ENCODE results near the gene GHRHR. TPM values are rescaled to one million over a fixed set of nuclear protein-coding genes. Genes with fewer than 3 reads are reported as not detected.

GHRHR gene
- total and polyA plus RNA-seq, 10 of the 15 experiments (the other 5 are each of a cell fraction or from before 2014, with no cell fraction given), result not detected

DNA sequence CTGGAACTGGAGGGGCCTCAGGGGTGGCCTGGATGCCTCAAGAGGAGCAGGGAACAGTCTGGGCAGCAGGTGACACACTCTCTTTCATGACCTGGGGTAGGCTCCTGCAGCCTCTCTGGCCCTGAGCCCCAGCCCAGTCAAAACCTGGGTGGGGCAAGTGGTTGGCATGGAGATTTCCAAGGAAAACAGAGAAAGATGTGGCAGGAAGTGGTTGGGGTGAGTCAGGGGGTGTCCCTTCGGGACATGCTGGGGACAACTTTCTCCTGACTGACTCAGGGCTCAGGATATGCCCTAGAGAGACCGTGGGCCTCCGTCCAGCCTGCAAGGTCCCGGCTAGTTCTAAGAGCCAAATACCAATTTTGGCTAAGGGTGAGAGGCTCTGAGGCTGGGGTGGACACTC, 49.2 kb upstream of the GHRHR start:
- SMC1A ChIA-PET (ENCODE audit: uncharacterized antibody, unreplicated experiment), result no interaction called here
- in situ Hi-C loops (cut with MboI), result no loop called here
- ATAC-seq (peak; percentile 10; the same call in 1 of the 3 replicates), DNase-seq (ENCODE audit: low read depth, low spot score) (no peak), FAIRE-seq (no peak)
- Histone ChIP-seq H3K79me2 (ENCODE audit: control insufficient read depth, insufficient read depth, low read length) (no peaks in the 10 kb centered on the region), H3K36me3 (ENCODE audit: control insufficient read depth in 2 of 2, insufficient read depth in 2 of 2, low read length in 1 of 2) (no peaks in the 10 kb centered on the region), H3K4me2 (ENCODE audit: control insufficient read depth, insufficient read depth) (no peak overlapping the region), H3K27ac (ENCODE audit: control insufficient read depth, insufficient read depth) (no peak overlapping the region), H3K4me1 (ENCODE audit: control insufficient read depth, insufficient read depth, low read length) (no peaks in the 10 kb centered on the region), H3K27me3 (replicated peaks in 1 of 2; ENCODE audit: control insufficient read depth in 2 of 2, insufficient read depth in 2 of 2, low read length in 1 of 2) (no peaks in the 10 kb centered on the region), H4K20me1 (ENCODE audit: control insufficient read depth, insufficient read depth) (no peaks in the 10 kb centered on the region), H3K9me3 (replicated peaks; ENCODE audit: control insufficient read depth, insufficient read depth, low read length) (no peaks in the 10 kb centered on the region), H3K9ac (ENCODE audit: control insufficient read depth, insufficient read depth, low read length) (no peak overlapping the region), H2AFZ (ENCODE audit: control insufficient read depth, low read depth, low read length) (no peak overlapping the region), H3K4me3 (no peak overlapping the region)
- RAD21 ChIA-PET (ENCODE audit: unreplicated experiment), result no interaction called here
- POLR2A ChIA-PET, result no interaction called here
- CTCF ChIA-PET, result no interaction called here
- WGBS (ENCODE audit: insufficient coverage, insufficient replicate concordance, low lambda C conversion rate, missing lambda C conversion rate), result 44% methylated on average over 4 of the region's 4 CpGs
- BruUV-seq (replicated peaks), result no TSS peak
- no peak for TF ChIP-seq SMAD1 (IDR thresholded peaks at IDR 0.05; ENCODE audit: low read depth, partially characterized antibody)
- intact Hi-C loops (cut with micrococcal nuclease; ENCODE audit: unreplicated experiment), result no loop called here

DNA sequence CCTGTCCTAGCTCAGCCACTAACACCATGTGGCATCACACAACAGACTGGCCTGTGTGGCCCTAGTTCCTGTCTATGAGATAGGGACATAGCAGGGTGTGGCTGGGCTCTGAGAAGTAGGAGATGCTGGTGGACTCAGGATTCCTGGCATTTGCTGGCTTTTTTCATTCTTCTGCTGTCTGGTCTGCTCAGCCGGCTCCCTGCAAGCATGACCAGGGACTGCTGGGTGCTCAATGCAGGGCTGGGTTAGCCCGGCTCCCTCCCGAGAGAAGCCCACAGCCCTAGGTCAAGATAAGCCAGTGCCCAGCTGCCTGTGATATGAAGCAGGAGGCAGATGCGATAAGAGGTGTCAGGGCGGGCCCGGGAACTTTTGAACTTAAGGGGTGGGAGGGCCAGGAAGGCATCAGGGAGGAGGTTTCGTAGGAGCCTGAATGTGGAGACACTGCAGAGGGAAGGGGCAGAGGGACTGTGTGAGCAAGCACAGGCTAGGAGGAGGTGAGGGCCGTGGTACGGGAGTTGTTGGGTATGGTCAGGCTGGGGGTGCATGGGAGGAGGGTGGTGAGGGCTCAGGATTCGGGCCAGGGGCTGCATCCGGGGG, 48.6 kb upstream of the GHRHR start:
- DNase-seq (ENCODE audit: low read depth, low spot score) (no peak), ATAC-seq (no peak), FAIRE-seq (no peak)
- intact Hi-C loops (cut with micrococcal nuclease; ENCODE audit: unreplicated experiment) (no loop called here), in situ Hi-C loops (cut with MboI) (no loop called here)
- H3K79me2 ChIP-seq (ENCODE audit: control insufficient read depth, insufficient read depth, low read length), result no peaks in the 10 kb centered on the region
- CTCF ChIA-PET, result no interaction called here
- H3K36me3 ChIP-seq (ENCODE audit: control insufficient read depth in 2 of 2, insufficient read depth in 2 of 2, low read length in 1 of 2), result no peaks in the 10 kb centered on the region
- H3K27me3 ChIP-seq (replicated peaks in 1 of 2; ENCODE audit: control insufficient read depth in 2 of 2, insufficient read depth in 2 of 2, low read length in 1 of 2), result no peaks in the 10 kb centered on the region; a peak in 1 of 4 replicates
- H3K9ac ChIP-seq (ENCODE audit: control insufficient read depth, insufficient read depth, low read length), result no peak overlapping the region
- POLR2A ChIA-PET, result no interaction called here
- no peak overlapping the region for H2AFZ ChIP-seq (ENCODE audit: control insufficient read depth, low read depth, low read length)
- no peak overlapping the region for H3K27ac ChIP-seq (ENCODE audit: control insufficient read depth, insufficient read depth)
- no peaks in the 10 kb centered on the region for H3K9me3 ChIP-seq (replicated peaks; ENCODE audit: control insufficient read depth, insufficient read depth, low read length)
- WGBS (ENCODE audit: insufficient coverage, insufficient replicate concordance, low lambda C conversion rate, missing lambda C conversion rate), result 25% methylated on average over 11 of the region's 11 CpGs
- H3K4me2 ChIP-seq (ENCODE audit: control insufficient read depth, insufficient read depth), result no peak overlapping the region
- H4K20me1 ChIP-seq (ENCODE audit: control insufficient read depth, insufficient read depth), result no peaks in the 10 kb centered on the region
- SMC1A ChIA-PET (ENCODE audit: uncharacterized antibody, unreplicated experiment), result no interaction called here
- no peaks in the 10 kb centered on the region for H3K4me1 ChIP-seq (ENCODE audit: control insufficient read depth, insufficient read depth, low read length)
- RAD21 ChIA-PET (ENCODE audit: unreplicated experiment), result no interaction called here
- no peak overlapping the region for H3K4me3 ChIP-seq
- no TSS peak for BruUV-seq (replicated peaks)
- TF ChIP-seq RCOR1 (conservative IDR thresholded peaks at IDR 0.05; ENCODE audit: low read depth, low read length) (no peak), KLF5 (IDR thresholded peaks at IDR 0.05; ENCODE audit: partially characterized antibody) (no peak), MXI1 (IDR thresholded peaks at IDR 0.05; ENCODE audit: low read depth, low read length) (no peak), MYC (IDR thresholded peaks at IDR 0.05; ENCODE audit: insufficient read depth, insufficient read length, insufficient replicate concordance, low read length, severe bottlenecking) (no peak), IRF4 (IDR thresholded peaks at IDR 0.05; ENCODE audit: low read depth, low read length) (no peak), ZBTB33 (IDR thresholded peaks at IDR 0.05) (no peak), POLR2A (IDR thresholded peaks at IDR 0.05; ENCODE audit: low read depth, low read length) (no peak), MTA2 (IDR thresholded peaks at IDR 0.05; ENCODE audit: low read depth) (no peak), TBL1XR1 (IDR thresholded peaks at IDR 0.05; ENCODE audit: low read depth, low read length) (no peak), TCF7 (IDR thresholded peaks at IDR 0.05; ENCODE audit: borderline replicate concordance) (no peak), YBX1 (IDR thresholded peaks at IDR 0.05) (no peak), ZNF384 (IDR thresholded peaks at IDR 0.05; ENCODE audit: borderline replicate concordance, low read depth, low read length) (no peak)
- TF ChIP-seq, protein P1, sequence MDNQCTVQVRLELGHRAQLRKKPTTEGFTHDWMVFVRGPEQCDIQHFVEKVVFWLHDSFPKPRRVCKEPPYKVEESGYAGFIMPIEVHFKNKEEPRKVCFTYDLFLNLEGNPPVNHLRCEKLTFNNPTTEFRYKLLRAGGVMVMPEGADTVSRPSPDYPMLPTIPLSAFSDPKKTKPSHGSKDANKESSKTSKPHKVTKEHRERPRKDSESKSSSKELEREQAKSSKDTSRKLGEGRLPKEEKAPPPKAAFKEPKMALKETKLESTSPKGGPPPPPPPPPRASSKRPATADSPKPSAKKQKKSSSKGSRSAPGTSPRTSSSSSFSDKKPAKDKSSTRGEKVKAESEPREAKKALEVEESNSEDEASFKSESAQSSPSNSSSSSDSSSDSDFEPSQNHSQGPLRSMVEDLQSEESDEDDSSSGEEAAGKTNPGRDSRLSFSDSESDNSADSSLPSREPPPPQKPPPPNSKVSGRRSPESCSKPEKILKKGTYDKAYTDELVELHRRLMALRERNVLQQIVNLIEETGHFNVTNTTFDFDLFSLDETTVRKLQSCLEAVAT (IDR thresholded peaks at IDR 0.05), result no peak

All from GM12878 (cell line).